ENCODE results near the gene ANKRD44. TPM values are rescaled to one million over a fixed set of nuclear protein-coding genes. Genes with fewer than 3 reads are reported as not detected.

The ANKRD44 gene
- total RNA-seq, 1 experiment from 2014 or later, result 0.68 TPM

GRCh38 chr2:196949116-196949515 lies 361.5 kb downstream of the ANKRD44 start (continued):
- TF ChIP-seq PREB (CRISPR knock-in tag; IDR thresholded peaks at IDR 0.05; ENCODE audit: borderline replicate concordance) (no peak), FOXP4 (CRISPR knock-in tag; IDR thresholded peaks at IDR 0.05) (no peak), TCF7 (CRISPR knock-in tag; IDR thresholded peaks at IDR 0.05; ENCODE audit: low read depth) (no peak), ZNF281 (CRISPR knock-in tag; IDR thresholded peaks at IDR 0.05) (no peak), MLX (CRISPR knock-in tag; IDR thresholded peaks at IDR 0.05) (no peak), USF1 (CRISPR knock-in tag; IDR thresholded peaks at IDR 0.05) (no peak), NR3C1 (CRISPR knock-in tag; conservative IDR thresholded peaks at IDR 0.05; ENCODE audit: low read depth) (no peak), CREB1 (CRISPR knock-in tag; IDR thresholded peaks at IDR 0.05) (no peak), OVOL2 (CRISPR knock-in tag; IDR thresholded peaks at IDR 0.05; ENCODE audit: borderline replicate concordance) (no peak), E2F5 (CRISPR knock-in tag; IDR thresholded peaks at IDR 0.05) (no peak)

GRCh38 chr2:196944570-196944969 lies 366.0 kb downstream of the ANKRD44 start:
- no peak overlapping the region for H3K4me3 Mint-ChIP-seq
- ChIA-PET CTCF (no interaction called here), POLR2A (no interaction called here)
- peaks cover 3% of the 10 kb centered on the region; the same call in 1 of the 2 replicates for H3K4me1 Mint-ChIP-seq
- no peak overlapping the region for H3K27ac Mint-ChIP-seq
- DNase-seq (ENCODE audit: low spot score) (no peak), ATAC-seq (peak; percentile 83)
- H3K27me3 Mint-ChIP-seq (ENCODE audit: low read depth), result no peaks in the 10 kb centered on the region
- H3K36me3 Mint-ChIP-seq, result no peaks in the 10 kb centered on the region
- H3K9me3 Mint-ChIP-seq, result no peaks in the 10 kb centered on the region
- TF ChIP-seq HMGA2 (CRISPR knock-in tag; IDR thresholded peaks at IDR 0.05) (no peak), TP53 (CRISPR knock-in tag; IDR thresholded peaks at IDR 0.05) (no peak), ATF3 (CRISPR knock-in tag; conservative IDR thresholded peaks at IDR 0.05) (no peak), ZNF396 (CRISPR knock-in tag; IDR thresholded peaks at IDR 0.05; ENCODE audit: borderline replicate concordance) (no peak), TCF7 (CRISPR knock-in tag; IDR thresholded peaks at IDR 0.05; ENCODE audit: low read depth) (no peak), ZNF263 (CRISPR knock-in tag; IDR thresholded peaks at IDR 0.05; ENCODE audit: low read depth) (no peak), SP1 (CRISPR knock-in tag; conservative IDR thresholded peaks at IDR 0.05) (no peak), E2F1 (CRISPR knock-in tag; IDR thresholded peaks at IDR 0.05) (no peak), GTF2I (CRISPR knock-in tag; conservative IDR thresholded peaks at IDR 0.05) (no peak), FOXP4 (CRISPR knock-in tag; IDR thresholded peaks at IDR 0.05) (no peak), TEAD4 (CRISPR knock-in tag; IDR thresholded peaks at IDR 0.05) (no peak), ZBTB21 (CRISPR knock-in tag; IDR thresholded peaks at IDR 0.05; ENCODE audit: borderline replicate concordance) (no peak), CTCF (IDR thresholded peaks at IDR 0.05) (no peak), ZNF121 (CRISPR knock-in tag; IDR thresholded peaks at IDR 0.05) (no peak)
